ENCODE data around the gene DLGAP1.

Gene DLGAP1

DNA sequence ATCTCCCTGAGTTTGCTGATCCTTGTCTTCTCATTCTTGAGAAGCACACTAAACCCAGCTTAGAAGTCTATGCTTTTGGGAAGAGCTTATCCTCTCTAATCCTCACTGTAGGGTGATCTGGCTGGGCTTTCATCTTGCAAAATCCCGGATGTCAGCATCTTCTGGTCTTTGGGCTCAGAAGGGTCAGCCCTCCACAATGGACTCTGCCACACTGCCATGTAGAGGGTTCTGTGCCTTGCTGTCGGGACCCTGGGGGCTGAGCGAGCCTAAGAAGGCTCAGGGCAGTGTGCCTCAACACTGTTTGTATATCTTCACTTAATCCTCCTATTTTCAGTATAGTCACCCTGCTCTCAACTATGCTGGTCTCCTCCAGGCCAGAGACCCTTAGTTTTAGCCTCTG is 902.8 kb downstream of the DLGAP1 start:
- no peak for DNase-seq

DNA sequence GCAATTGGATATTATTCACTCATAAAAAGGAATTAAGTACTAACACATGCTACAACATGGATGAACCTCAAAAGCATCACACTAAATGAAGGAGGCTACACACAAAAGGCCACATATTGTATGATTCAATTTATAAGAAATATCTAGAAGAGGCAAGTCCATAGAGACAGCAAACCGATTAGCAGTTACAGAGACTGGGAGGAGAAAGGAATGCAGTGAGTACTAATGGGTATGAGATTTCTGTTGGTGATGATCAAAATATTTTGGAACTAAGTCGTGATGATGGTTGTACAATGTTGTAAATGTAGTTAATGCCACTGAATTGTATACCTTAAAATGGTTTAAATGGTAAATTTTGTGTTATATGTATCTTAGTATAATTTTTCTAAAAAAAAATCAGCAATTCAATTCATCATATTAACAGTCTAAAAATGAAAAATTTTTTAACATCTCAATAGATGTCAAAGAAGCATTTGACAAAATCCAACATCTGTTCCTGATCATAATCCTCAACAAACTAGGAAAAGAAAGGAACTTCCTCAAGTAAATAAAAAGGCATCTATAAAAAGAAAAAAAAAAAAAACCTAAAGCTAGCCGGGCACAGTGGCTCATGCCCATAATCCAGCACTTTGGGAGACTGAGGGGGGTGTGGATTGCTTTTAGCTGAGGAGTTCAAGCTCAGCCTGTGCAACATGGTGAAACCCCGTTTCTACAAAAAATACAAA is 907.1 kb downstream of the DLGAP1 start:
- no peak for DNase-seq

DNA sequence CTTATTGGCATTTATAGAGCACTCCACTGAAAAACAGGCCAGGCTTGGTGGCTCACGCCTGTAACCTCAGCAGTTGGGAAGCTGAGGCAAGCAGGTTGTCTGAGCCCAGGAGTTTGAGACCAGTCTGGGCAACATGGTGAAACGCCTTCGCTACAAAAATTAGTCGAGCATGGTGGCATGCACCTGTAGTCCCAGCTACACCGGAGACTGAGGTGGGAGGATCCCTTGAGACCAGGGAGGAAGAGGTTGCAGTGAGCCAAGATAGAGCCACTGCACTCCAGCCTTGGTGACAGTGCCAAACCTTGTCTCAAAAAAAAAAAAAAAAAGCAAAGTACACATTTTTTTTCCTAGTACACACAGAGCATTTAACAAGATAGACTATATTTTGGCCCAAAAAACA is 909.0 kb downstream of the DLGAP1 start:
- no peak for DNase-seq

DNA sequence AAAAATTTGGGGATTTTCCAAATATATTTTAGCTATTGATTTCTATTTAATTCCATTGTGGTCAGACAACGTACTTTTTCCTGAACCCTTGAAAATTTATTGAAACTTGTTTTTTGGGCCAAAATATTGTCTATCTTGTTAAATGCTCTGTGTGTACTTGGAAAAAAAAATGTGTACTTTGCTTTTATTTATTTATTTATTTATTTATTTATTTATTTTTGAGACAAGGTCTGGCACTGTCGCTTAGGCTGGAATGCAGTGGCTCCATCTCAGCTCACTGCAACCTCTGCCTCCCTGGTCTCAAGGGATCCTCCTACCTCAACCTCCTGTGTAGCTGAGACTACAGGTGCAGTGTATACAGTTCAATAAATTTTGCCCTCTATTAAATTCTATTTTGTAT is 910.6 kb downstream of the DLGAP1 start:
- DNase-seq: no peak

DNA sequence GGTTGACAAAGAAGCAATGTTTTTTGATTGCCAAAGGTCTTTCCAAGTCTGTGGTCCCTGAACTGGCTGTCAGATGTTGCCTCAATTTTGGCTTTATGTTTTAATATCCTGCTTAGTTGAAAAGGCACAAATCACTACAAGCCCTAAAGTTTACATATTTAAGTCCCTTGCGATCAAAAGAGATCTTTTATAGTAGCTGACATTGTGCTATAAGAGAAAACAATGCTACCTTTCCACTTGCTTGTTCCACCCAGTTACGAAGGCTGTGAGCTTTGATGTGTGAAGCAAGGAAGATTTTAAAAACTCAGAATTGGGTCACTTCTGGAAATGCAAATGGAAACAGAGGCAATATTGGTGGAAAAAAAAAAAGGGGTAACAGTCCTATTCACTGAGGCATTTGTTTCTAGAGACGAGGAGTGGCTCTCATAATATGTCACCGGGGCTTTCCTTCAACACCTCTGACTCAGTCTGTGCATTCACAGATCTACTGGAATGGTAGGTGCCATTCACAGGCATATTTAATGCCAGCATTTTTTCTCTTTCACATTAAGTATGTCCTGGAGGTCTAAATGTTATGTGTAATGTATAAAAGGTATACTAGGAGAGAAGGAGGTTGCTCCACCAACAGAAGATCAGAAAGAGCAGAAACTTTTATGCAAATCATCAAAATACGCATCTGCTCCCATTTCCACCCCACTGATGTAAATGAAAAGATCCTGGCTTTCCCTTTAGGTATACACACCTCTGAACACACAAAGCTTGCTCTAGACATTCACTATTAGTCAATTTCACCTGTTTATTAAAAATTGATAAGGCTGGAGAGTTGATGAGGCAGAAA is 913.3 kb downstream of the DLGAP1 start:
- DNase-seq: no peak

DNA sequence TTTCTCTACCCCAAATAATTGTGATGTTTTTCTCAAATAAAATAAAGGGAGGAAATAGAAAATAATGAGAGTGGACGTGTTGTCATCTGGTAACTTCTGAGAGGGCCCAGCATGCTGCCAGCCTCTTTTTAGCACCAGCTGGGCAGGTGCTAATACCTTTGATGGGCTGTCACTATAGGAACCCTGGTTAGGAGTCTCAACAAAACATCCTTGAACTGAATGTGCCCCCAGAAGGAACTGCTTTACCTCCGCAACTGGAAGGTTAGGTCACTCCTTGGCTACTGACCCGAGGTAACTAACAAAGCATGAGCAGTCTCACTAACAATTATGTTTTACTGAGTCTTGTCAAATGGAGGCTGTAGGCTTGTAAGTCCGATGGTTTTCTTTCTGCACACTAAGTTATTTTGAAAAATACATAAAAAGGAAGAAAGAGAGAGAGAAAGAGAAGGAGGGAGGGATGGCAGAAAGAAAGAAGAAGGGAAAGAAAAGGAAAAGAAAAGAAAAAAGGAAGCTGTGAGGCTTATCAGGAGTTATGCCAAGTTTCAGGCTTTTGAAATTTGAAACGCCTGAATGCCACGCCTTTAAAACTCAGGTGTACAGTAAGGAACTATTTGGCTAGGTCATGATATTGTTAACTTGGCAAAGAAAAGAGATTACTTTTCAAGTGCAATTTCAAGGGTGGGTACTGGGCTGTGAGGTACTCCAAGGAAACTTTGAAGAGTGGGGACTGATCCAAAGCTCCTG is 914.1 kb downstream of the DLGAP1 start:
- no peak for DNase-seq

DNA sequence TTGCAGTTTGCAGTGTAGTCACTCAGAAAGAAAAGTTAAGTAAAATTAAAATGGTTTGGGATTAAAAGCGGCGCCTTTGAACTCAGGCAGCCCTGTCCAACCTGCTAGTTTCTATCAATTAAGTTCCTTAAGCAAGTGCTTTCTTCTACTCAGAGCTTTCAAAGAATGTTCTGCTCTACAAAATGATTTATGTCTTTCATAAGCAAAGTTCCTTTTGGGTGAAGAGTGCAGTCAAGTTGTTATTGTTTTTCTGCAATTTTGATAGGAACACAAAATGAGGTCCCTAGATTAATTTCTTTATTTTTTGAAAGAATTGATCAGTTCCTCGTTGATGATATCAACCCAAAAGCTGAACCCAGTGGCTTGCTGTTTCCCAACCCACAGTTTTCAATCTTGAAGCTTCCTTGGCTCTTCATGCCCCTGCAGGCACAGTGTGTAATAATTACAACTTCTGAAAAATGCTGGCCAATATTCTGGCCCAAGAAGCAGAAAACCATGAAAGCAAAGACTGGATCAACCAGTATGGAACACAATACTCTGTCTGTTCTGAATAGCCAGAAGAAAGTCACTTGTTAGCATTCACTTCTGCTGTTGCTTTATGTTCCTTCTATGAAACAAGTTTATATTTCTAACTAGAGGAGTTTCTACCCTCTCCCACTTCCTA is 916.0 kb downstream of the DLGAP1 start:
- DNase-seq: no peak

DNA sequence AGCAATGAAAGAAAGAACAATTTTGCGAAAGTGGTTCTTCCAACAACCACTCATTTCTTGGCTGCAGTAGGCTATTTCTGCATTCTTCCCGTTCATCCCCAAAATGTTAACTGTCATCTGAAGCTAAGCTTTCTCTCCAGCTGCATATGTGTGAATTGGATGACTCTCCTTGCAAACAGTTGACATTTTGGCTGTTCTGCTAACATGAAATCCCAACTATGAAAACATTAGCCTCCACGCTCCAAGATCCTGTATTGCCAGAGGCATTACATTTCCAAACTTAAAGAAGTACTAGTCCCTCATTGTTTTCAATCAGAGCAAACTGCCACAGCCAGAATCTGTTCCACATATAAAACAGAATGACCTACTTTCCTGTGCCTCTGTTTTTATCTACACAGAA is 916.7 kb downstream of the DLGAP1 start:
- no peak for DNase-seq

DNA sequence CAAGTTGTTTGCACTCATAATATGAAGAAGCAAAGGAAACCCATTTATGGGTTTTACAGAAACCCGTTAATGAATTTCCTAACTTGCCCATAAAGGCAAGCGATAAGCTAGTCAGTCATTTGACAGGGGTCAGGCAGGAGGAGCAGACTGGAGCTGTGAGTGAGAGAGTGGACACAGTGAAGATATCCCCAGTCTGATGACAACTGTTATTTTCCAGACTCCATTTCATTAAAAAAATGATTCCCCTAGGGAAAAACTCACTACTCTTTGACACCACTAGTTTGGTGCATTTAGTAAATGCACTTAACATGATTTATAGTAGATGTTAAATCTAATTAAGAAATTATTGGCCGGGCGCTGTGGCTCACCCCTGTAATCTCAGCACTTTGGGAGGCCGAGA is 924.3 kb downstream of the DLGAP1 start:
- DNase-seq: no peak

DNA sequence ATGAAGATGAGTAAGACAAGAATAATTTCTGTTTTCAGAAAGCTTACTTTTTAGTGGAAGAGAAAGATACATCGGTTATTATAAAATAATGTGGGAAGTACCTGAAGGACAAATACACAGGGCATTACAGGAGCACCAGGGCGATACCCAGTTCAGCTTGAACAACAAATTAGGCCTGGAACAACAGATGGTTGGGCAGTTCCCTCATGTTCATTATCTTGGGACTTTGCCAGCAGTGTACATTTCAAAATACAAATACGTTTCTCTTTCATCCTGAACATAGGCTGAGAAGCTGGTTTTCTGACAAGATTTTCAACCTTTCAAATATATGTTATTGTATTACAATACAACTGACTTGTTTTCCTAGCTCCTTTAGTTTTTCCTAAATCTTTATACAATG is 925.5 kb downstream of the DLGAP1 start:
- no peak for DNase-seq

DNA sequence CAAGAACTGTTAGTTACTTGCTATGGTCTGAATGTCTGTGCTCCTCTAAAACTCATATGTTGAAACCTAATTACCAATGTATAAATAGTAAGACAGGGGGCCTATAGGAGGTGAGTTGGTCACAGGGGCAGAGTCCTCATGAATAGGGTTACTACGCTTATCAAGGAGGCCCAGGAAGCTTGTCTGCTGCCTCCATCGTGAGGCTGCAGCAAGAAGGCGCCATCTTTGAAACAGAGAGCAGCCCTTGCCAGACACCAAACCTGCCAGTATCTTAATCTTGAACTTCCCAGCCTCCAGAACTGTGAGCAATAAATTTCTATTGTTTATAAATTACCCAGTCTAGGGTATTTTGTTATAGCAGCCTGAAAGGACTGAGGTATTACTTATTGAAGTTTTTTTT is 926.0 kb downstream of the DLGAP1 start:
- DNase-seq: no peak

DNA sequence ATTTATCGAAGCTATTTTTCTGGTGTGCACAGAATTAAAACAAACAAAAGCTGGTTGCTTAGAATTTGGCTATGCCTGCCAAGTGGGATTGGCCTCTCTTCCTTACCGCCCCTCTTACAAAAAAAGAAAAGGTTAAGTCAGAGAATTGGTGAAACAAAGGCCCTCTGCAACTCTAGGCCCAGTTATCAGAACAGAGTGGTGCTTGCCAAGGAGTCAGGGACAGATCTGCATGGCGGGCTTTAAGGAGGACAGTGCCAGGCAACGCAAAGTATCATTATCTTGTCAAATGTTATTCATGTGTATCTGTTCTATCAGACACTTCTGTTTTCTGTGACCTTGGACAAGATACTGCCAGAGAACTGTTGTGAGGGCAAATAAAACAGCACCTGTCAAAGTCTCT is 926.9 kb downstream of the DLGAP1 start:
- no peak for DNase-seq

DNA sequence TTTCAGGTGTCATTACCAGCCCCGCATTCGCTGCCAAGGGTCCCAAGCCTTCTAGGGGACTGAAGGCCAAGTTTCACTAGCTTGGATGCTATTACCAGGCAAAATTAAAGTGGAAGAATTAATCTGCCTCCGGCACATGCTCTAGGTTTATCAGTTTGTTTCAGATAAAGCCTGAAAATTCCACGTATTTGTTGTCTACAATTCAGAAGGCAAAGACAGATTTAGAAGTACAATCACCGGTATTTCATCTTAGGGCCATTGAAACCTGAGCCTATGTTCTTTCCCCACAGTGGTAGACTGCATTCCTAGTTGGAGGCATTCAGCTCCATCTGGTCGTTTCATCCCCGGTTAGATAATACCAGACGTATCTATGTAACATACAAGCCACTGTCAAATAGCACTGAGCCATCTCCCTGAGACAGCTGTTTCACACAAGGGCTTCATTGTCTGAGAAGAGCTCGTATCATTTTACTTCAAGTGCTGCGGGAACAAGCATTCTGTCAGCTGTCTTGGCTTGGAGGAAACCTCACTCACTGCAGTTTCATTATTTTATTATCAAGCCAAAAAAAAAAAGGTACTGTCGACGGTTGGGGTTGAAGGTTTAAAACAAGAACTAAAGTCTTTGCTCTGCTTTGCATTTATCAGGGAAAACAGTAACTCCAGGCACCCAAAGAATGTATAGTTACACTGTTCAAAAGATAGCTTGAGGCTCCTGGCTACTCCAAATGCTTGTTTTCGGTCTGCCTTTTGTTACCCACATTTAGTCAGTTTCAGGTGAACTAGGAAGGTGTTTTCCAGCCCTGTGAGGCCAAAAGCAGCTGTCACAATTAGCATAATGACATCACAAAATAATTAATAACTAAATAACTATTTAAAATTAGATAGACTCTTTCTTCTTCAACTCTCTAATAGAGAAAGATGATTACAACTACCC is 928.4 kb downstream of the DLGAP1 start:
- DNase-seq: no peak

DNA sequence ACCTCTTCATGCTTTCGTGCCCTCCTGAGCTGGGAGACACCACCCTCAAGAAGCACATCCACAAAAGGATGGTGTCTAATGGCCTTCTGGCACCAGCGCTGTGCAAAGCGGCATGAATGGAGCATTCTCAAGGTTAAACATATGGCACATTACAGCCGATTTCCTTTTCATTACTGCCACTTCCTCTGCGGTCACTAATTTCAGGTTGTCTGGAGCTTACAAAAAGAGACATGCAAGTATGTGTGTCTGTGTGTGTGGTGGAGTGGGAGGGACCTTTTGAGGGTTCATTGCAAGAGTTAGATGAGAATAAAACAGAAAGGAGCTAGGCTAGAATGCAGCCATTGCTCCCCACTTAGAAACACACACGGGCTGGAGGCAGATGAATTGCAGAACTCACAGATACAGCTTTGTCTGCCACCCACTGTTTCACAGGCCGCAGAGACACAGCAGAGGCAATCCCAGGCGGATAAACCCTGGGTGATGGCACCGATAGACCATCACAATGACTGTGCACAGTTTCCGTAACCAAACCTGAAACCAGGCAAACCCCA is 929.2 kb downstream of the DLGAP1 start:
- no peak for DNase-seq

DNA sequence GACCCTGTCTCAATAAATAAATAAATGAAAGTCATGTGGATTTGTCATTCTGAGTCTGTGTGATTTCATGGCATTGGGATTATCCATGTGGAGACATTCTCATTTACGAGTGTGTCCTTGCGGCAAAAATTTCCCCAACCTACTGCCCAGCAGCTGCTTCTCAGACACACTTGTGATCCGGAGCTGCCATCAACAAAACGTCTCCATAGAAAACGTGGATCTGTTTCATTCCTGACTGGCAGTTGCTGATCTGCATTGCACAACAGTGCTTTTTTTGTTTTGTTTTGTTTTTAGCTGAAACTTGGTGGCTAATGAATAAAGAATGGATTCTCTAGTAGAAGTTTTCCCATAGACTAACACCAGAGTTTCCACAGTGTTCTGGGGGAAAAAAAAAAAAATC is 930.4 kb downstream of the DLGAP1 start:
- no peak for DNase-seq

DNA sequence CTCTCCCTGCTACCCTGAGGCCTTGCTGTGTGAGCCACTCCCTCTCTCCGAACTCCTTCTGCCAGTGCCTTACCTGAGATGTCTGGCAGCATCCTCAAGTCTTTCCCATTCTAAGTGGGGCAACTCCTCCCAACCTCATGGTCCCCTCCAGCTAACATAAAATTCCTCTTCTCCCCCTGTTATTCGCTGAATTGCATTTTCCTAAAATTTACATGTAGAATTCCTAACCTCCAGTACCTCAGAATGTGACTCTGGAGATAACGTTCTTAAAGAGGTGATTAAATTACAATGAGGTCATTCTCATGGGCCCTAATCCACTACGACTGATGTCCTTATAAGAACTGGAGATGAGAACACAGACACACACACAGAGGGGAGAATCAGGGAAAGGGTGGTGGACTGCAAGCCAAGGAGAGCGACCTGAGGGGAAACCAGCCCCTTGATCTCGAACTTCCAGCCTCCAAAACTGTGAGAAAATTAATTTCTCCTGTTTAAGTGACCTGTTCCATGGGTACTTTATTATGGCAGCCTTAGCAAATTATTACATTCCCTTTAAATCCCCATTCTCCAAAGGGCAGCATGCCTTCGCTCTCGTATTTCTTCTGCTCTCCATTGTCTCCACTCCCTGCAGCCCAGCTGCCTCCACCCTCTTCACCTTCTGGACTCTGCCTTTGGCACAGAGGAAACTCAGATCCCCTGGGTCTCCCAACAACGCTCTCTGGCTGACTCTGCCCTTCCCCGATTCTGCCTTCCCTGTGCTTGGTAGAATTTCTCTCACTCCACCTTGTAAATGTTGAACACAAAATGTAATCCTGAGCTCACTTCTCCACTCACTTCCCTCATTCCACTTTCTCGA is 934.6 kb downstream of the DLGAP1 start:
- DNase-seq: no peak

DNA sequence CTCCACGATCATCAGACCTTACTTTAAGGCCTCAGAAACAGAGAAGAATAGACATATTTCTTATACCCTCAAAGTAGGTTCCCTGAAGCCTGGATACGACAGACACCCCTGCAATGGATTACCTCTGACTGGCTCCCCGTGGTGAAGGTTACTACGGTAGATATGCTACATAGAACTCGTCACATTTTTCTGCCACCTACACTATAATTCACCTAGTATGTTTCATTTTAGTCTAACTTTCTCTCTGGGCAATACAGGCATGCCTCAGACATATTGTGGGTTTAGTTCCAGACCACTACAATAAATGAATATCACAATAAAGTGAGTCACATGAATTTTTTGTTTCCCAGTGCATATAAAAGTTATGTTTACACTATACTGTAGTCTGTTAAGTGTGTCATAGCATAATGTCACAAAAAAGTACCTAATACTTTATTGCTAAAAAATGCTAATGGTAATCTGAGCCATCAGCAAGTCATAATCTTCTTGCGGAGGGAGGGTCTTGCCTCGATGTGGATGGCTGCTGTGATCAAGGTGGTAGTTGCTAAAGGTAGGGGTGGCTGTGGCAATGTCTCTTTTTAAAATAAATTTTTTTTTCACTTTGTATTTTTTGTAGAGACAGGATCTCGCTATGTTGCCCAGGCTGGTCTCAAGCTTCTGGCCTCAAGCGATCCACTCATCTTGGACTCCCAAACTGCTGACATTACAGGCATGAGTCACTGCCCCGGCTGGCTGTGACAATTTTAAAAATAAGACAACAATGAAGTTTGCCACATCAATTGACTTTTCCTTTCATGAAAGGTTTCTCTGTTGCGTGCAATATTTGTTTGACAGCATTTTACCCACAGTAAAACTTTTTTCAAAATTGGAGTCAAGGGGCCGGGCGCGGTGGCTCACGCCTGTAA is 940.5 kb downstream of the DLGAP1 start:
- no peak for DNase-seq

DNA sequence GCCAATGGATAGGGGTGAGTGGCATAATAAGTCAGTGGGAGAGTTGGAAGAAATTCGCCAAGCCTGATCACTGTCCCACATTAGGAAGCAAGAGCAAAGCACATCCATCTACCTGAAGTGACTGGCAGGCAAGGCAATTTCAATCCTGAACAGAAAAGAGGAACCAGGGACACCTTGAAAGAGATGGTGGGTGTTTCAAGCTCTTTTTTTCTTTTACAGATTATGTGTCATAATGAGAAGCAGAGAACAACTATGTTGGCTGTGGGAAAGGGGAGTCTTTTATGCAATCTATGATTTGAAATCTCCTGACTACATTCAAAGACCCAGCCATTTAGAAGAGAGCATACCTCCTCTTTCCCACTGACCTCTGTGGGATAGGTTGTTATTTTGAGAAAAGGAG is 941.6 kb downstream of the DLGAP1 start:
- DNase-seq: no peak

DNA sequence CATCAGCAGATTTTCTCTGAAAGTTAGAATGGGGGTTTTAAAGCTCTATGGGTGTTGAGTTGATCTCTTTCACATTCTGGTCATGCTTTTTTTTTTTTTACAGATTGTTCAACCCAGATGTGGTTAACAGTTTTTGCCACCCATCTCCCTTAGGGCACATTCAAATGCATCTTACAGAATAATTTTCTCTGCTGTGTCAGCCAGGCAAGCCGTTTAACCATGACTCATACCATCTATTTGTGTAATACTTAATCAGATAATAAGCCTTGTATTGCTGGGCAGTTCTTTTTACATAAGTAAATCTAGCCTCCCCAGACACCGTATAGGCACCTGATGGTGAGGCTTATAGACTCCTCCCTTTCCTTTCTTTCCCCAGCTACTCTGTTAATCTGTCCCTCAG is 943.1 kb downstream of the DLGAP1 start:
- DNase-seq: no peak

DNA sequence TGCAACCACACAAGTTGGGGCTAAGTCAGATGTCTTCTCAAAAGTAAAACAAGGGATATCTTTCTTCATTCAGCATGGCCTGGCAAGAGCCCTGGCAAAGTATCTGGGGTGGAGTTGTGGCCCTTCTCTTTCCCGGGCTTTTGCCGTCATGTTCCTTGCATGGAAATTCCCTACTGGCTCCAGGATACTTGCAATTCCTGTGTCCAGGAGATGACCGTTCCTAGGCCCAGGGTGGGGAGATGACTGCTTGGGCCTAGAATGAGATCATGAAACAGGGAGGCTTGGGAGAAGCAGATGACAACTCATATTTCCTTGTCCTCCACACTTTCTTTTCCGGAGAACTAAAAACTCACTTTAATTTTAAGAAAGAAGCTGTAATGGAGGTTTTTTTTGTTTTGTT is 944.2 kb downstream of the DLGAP1 start:
- no peak for DNase-seq

Data from activated CD4-positive, alpha-beta T cell treated with anti-CD3 and anti-CD28 coated beads for 1 hour (primary cell).